HG02588 (cell line): ENCODE data around the gene FAHD1.

Experiments
- ATAC-seq: cut with Tn5 transposase; IDR thresholded peaks from one replicate; pipeline ENCODE4 v1.9.1; 2021; ENCODE audit warnings: mild to moderate bottlenecking, moderate library complexity; ENCODE audit not compliant: unreplicated experiment

FAHD1 gene

DNA sequence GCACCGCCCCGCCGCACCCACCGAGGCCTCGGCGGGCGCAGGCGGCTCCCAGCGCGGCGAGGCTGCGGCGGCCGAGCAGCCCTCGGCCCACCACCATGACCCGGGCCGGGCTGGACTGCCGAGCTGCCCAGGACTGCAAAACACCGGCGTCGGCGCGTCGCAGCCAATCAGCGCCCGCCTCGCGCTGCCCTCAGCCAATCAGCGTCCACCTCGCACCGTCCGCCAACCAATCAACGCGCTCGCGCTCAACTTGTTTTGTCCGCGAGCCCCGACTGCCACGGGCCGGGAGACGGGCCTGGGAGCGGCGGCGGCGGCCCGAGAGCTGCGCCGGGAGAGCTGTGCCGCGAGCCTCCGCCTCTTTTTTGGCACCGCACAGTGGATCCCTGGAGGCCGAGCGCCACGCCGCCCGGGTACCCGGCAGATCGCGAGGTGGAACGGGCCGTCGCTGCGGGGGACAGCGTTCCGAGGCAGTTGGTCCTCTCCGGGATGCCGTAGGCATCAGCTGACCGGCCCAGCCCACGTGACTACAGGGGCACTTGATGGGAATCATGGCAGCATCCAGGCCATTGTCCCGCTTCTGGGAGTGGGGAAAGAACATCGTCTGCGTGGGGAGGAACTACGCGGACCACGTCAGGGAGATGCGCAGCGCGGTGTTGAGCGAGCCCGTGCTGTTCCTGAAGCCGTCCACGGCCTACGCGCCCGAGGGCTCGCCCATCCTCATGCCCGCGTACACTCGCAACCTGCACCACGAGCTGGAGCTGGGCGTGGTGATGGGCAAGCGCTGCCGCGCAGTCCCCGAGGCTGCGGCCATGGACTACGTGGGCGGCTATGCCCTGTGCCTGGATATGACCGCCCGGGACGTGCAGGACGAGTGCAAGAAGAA is at the start of gene FAHD1, which contains the start of gene HAGH:
Gene FAHD1 (plus strand): TSS at position 516 of the 883 bp plus-strand sequence. CDS start 33 bp downstream, at position 549.
Gene HAGH (minus strand): TSS at position 135 of the 883 bp plus-strand sequence. CDS start 38 bp downstream, at position 97.
- ATAC-seq: peak; percentile 85

DNA sequence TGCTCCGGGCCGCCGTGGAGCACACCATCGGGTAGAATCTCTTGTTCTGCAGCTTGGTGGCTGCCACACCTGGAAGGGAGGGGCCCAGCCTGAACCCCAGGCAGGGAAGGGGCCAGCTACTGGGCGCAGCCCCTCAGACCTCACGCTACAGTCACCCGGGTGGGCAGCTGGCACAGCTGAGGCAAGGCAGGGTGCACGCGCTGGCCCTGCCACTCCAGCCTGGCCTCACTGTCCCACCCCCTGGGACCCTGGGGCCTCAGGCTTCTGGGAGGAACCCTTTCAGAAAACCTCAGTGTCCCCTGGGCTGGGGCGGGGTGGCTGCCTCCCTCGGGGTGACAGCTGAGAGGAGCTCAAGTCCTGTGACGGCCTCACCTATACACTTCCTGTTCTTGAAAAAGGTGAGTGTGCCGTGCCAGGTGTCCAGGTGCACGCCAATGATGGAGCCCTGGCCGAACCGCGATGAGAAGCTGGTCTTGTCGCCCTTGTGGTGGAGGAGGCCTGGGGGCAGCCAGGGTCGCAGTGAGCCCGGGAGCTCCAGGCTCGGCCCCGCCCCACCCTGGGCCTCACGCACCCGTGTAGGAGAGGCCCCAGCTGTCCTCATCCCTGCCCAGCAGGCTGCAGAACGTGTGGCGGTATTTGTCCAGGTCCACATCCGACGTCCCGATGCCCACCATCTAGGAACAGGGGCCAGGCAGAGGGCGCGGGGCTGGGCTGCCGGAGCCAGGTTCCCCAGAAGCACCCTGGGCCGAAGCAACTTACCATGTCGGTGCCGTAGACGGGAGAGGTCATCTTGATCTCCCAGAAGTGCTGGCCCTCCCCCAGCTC is 49.4 kb upstream of the FAHD1 start:
- ATAC-seq: no peak

DNA sequence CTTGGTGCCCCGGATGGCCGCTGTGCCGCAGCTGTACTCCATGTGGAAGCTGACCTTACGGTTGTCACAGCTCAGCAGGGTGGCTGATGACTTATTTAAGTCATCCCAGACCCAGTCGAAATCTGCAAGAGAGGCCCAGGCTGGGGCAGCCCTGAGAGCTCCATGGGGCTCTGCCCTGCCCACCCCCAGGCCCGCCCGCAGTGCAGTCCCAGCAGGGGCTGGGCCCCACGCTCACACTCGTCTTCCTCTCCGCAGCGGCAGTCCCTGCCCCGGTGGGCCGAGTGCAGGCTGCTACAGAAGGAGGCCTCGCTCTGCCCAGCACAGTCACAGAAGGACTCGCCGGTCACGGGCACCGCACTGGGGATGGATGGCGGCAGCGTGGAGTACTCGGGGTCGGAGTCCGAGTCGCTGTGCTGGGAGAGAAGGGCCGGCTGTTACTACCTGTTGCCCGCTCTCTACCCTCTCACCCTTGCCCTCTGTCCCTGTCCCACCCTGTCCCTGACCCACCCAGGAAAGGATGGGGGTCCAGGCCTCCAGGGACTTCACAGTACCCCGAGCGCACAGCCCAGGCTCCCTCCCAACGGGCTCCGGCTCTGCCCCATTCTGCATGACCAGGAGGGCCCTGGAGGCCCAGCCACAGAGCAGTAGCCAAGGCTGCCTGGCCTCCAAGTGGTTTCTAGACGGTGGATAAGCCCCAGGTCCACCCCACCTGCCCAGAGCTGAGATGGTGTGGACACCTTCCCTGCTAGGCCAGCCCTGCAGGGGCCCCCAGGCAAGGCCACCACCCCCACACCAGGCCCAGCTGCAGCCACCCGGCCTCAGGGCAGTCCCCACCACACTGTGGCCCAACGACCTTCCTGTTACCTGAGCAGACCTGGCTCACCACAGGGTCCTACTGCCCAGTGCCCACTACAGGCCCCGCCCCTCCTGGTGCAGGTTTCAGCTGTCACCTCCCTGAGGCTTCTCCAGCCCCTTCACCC is 48.5 kb upstream of the FAHD1 start:
- no peak for ATAC-seq

DNA sequence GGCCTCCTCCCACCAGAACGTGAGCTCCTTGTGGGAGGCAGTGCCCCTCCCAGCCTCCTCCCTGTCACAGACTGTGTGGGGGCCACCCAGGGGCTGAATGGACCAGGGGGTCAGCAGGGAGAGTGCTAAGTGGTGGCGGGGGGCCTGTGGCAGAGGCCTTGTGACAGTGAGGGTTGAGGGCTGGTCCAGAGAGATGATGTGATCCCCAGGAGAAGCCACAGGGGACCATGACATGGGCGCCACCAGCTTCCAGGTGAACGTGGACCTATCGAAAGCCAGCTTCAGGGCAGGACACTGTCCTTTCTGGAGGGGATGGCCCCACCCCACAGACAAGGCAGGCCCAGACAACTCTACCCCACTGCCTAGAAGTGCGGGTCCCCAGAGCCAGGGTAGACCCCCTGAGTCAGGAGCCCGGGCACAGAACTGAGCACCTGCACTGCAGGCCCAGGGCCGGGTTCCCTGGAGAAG is 47.7 kb upstream of the FAHD1 start:
- ATAC-seq: no peak

DNA sequence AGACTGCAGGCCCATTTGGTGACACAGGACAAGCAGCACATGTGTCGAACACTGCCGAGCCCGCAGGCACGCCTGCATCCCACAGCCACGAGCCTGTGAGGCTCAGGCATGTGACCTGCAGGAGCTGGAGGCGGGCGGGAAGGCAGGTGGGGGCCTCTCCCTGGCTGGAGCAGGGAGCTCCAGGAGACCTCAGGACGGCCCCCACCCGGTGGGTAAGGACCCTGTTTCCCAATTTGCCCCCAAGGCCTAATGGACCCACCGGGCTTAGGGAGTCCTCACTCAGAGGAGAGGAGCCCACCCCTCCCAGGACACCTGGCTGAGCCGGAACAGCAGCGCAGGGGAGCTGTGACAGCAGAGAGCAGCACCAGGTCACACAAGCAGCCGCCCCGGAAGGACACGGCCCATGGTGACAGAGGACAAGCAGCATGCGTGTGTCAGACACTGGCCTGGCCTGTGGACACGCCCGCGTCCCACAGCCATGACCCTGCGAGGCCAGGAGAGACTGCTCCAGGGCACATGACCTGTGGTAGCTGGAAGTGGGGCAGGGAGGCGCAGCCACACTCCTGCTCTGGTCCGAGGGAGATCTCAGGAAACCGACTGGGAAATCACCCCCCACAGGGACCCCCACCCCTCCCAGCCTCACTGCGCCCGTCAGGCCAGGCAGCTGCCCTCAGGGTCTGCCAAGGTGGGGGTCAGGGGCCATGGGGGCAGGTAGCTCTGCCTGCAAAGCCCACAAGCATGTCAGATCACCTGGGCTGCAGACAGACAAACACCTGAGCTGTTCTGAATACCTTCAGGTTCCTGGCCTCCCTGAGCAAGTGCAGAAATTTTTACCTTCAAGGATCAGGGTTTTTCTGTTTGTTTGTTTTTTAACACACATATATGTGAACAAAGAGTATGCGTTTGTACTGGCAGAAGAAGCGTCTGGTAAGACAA is 47.0 kb upstream of the FAHD1 start:
- no peak for ATAC-seq

DNA sequence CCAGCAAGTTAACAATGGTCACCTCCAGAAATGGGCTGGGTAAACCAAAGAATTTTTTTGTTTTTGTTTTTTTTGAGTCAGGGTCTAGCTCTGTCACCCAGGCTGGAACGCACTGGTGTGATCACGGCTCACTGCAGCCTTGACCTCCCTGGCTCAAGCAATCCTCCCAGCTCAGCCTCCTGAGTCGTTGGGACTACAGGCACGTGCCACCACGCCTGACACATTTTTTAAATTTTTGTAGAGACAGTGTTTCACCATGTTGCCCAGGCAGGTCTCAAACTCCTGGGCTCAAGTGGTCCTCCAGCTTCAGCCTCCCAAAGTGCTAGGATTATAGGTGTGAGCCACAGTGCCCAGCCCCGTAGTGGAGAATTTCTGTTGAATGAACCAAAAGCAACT is 46.3 kb upstream of the FAHD1 start:
- ATAC-seq: no peak

DNA sequence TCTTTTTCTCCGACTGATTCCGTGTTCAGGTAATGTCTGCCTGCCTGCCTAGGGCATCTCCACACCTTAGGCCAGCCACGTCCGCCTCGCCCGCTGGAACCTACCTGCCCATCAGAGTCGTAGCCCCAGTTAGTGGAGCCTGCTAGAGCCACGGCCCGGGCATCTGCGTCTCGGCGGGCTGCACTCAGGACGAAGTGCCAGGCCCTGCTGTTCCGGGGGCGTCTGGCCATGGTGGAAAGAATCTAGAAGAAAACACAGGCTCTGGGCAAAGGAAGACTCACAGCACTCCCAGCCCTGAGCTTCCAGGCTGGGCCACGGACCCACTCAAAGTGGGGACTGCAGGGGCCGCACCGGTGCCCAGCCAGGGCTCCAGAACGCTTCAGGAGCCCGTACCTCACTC is 45.8 kb upstream of the FAHD1 start:
- ATAC-seq: no peak

DNA sequence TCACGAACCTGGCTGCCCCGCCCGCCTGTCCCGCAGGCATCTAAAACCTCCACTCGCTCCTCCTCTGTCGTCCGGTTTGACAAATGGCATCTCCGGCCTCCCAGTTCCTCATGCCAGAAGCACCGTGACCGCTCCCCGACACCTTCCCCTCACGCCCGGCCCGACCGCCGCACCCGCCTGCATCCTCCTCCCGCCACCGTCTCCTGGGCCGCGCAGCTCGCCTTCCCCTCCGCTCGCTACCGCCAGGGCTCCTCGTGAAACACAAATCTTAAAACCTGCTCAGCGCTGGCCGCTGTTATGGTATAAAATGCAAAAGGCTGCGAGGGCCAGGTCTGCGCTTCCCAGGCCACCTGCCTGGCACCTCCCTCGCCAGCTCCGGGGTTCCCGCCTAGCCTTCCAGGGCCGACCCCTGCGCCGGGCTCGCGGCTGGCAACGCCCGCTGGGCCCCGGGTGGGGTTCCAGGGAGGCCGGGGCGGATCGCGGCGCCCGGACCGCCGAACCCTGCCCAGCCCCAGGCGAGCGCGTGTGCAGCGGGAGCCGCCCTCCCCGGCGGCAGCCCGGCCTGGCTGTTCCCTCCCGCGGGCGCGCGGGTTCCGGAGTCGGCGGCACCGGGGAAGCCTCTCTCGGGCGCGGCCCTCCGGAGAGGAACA is 45.1 kb upstream of the FAHD1 start:
- ATAC-seq: peak; percentile 5

DNA sequence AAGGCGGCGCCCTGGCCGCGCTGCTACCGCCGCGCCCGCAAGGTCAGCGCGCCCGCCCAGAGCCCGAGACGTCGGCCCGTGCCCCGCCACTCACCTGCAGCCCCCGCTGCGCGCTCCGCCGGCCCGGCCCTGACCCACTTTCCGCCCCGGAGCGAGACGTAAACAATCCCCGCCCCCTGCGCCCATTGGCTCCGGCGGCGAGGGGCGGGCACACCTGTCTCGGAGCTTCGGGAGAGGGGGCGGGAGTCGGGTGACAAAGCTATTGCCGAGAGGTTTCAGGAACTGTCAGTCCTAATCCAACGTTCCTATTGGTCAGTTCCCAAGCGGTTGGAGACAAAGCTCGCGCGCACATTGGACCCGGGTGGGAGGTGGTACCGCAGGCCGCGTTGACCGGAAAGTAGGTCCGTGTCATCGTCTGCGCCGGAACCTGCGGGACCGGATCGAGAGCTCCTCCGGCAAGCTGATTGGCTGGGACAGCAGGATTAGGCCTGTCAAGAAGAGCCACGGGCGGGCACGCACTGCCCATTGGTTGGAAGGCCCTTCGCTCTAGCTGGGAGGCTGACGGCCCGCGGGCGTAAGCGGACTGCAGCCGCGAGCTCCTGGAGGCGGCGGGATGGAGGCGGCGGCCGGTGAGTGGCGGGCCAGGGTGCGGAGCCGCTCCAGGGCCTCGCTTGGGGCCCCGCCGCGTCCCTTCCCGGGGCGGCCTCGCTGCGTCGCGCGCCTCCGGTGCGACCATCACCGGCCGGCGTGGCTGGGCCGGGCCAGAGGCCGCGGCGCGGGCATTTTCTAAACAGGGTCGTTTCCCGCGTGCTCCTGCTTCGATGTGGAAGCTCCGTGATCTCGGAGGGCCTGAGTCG is 44.4 kb upstream of the FAHD1 start, which contains the start of the genes NUBP2 and SPSB3:
Gene NUBP2 (plus strand): TSS at position 553 of the 857 bp plus-strand sequence. CDS start 61 bp downstream, at position 614.
Gene SPSB3 (minus strand): TSS at position 164 of the 857 bp plus-strand sequence. CDS start 1,088 bp downstream, outside the sequence.
- peak; percentile 81 for ATAC-seq

DNA sequence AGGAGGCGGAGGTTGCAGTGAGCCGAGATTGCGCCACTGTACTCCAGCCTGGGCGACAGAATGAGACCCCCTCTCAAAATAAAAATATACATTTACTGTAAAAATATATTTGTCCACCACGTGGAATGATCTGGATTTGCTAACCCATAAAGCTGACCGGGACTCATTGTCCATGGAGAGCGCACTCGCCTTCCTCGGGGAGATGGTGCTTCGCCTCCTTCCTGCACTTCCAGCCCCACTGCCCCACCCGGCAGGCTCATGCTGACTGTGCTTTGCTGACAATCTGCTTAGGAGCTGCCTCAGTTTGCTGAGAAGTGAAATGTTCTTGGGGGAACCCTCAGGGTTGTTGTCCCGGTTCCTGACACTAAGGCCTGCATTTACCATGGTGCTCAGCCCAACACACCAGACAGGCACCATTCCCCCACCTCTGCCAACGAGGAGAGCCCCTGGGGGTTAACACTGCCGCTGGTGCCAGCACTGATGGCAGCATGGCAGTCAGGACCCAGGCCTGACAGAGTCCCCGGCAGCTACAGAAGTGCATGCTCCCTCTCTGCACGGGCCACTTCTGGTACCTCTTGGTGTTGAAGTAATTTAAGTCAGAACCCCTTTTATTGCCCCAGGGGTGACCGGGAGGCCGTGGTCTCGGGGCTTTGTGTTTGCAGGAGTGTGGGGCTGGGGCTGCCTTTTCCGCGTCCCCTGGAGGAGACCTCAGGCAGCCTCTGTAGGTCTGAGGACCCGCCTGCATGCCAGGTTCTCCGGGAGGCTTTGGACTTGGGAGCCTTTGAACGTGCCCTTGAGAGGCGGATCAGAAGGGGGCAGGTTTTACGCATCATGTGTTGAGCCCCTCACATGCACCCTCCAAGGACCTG is 41.8 kb upstream of the FAHD1 start:
- no peak for ATAC-seq

DNA sequence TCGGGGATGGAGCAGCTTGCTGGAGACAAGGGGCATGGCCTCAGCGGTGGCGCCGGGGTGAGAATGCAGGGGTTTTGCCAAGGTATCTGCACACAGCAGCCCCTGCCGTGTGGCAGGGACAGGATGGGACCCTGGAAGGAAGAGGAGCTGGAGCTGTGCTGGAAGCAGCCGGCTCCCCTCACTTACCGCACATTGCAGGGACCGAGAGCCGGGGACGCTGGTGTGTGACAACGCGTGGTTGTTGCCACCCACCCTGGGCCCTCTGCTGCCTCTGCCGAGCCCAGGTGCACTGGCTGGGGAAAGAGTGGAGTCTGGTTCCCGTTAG is 41.2 kb upstream of the FAHD1 start:
- no peak for ATAC-seq

DNA sequence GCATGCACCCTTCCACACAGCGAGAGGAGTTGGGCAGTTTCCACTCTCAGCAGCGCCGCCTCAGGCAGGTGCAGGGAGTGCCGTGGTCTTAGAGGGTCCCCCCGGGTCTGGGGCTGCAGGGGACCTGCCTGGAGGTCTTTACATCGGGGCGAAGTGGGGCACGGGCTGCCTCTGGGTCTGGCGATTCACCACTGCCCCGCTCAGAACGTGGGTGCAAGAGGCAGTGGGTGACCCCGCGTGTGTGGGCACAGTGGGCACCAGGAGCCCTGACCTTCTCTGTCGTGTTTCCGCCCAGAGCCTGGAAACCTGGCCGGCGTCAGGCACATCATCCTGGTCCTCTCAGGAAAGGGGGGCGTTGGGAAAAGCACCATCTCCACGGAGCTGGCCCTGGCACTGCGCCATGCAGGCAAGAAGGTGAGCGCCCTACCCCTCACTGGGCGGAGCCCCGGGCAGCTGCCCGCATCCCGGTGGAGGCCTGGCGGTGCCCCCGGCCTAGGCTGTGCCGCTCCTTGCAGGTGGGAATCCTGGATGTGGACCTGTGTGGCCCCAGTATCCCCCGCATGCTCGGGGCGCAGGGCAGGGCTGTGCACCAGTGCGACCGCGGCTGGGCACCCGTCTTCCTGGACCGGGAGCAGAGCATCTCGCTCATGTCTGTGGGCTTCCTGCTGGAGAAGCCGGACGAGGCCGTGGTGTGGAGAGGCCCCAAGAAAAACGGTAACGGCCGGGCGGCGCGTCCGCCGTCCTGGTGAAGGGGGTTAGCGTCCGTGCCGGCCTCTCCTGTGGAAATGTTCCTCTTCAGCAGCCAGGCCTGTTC is 40.6 kb upstream of the FAHD1 start:
- ATAC-seq: no peak

DNA sequence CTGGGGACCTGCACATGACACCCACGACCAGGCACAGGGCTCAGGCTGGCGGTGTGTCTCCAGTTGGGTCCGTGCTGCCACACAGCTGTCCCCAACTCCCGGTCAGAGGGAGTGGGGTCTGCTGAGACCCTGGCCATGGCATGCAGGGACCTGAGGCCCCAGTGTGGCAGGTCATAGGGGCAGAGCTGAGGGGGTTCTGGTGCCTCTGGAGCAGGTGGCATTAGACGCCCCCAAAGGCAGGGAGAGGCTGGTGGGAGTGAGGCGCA is 40.0 kb upstream of the FAHD1 start:
- ATAC-seq: no peak

DNA sequence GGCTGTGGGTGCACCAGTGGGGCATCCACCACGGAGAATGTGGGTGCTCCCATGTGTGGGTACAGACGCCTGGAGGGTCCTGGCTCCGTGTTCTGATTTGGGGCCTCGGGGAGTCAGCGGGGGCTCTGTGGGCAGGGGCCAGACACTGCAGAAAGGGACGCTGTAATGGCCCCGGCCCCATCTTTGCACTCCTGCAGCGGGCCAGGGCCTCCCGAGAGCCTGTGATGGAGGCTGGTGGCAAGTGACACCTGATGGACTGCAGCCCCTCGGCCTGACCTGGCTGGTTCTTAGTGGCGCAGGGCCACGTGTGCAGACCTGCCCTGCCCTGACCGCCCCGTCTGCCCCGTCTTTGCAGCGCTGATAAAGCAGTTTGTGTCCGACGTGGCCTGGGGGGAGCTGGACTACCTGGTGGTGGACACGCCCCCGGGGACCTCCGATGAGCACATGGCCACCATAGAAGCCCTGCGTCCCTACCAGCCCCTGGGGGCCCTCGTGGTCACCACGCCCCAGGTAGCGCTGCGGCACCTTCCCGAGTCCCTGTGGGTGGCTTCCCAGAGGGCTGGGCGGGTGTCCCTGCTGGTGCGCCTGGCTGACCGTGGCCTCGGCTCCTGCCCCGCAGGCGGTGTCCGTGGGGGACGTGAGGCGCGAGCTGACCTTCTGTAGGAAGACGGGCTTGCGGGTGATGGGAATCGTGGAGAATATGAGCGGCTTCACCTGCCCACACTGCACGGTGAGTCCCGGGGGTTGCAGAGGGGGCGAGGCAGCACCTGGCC is 39.5 kb upstream of the FAHD1 start:
- no peak for ATAC-seq

DNA sequence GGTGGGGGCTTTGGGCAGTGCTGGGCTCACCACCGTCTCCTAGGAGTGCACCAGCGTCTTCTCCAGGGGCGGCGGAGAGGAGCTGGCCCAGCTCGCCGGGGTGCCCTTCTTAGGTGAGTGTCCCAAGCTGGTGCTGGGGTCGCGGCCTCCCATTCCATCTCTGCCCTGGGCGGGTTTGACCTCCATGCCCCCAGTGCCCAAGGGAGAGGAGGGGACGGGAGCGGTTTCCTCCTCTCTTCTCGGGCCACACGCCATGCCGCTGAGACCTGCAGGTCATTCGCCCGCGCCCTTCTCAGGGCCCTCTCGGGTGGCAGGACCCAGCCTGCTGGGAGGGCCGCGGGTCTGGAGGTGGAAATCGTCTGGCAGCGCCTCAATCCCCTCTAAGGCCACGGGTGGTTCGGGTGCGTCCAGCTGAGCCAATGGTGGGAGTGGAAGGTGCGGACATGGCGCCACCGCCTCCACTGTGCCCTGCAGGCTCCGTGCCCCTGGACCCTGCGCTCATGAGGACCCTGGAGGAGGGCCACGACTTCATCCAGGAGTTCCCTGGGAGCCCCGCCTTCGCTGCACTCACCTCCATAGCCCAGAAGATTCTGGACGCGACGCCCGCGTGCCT is 38.8 kb upstream of the FAHD1 start:
- no peak for ATAC-seq
